NT2/D1 (cell line): Measurements from ENCODE around the gene NTM.

Source experiments
- SUZ12 ChIP-seq: IDR thresholded peaks from 2 replicates; pipeline ENCODE4 v1.6.1; 2011; ENCODE audit not compliant: insufficient read length, insufficient read depth; ENCODE audit errors: extremely low read depth
- YY1 ChIP-seq: IDR thresholded peaks from 2 replicates; pipeline ENCODE4 v1.6.1; 2011; ENCODE audit not compliant: insufficient read length, insufficient read depth
- ZNF274 ChIP-seq: IDR thresholded peaks from 2 replicates; pipeline ENCODE4 v1.6.1; 2011; ENCODE audit warnings: mild to moderate bottlenecking, low read depth, low read length

DNA sequence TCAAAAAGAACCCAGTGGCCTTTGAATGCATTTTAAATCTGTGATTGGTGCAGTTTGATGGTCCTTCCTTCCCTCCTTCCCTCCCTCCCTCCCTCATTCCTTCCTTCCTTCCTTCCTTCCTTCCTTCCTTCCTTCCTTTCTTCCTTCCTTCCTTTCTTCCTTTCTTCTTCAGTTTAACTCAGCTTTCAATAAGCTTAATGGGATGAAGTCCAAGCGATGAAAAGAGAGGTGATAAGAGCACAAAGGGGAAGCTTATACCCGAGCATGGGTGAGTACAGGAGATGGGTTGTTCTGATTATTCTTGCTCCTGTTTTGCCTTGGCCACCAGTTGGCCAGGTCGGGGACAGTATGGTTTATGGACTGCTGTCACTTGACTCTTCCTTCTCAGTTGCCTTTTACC lies 605.6 kb downstream of the NTM start:
- TF ChIP-seq YY1, result no peak
- no peak for TF ChIP-seq SUZ12
- TF ChIP-seq ZNF274, result no peak
